SJCRH30 (cell line): Measurements from ENCODE around the gene FBP2. TPM values are rescaled to one million over a fixed set of nuclear protein-coding genes. Genes with fewer than 3 reads are reported as not detected.

Experiments
- DNase-seq, 2 experiments: peaks; one replicate each; pipeline ENCODE4 v3.0.0-alpha.2; 2015 to 2020
- H3K27ac ChIP-seq: fragments of 250-450 bp; sonication (Bioruptor Pico); 2 replicates; pipeline ENCODE4 v1.5.1; 2020; ENCODE audit warnings: mild to moderate bottlenecking, moderate library complexity
- H3K27me3 ChIP-seq: fragments of 250-450 bp; sonication (Bioruptor Pico); 2 replicates; pipeline ENCODE4 v1.5.1; 2020; ENCODE audit warnings: mild to moderate bottlenecking, moderate library complexity
- H3K36me3 ChIP-seq: fragments of 250-450 bp; sonication (Bioruptor Pico); 2 replicates; pipeline ENCODE4 v1.5.1; 2020; ENCODE audit warnings: mild to moderate bottlenecking, moderate library complexity
- H3K4me1 ChIP-seq: fragments of 250-450 bp; sonication (Bioruptor Pico); 2 replicates; pipeline ENCODE4 v1.5.1; 2020; ENCODE audit warnings: mild to moderate bottlenecking, moderate library complexity
- H3K4me3 ChIP-seq: fragments of 250-450 bp; sonication (Bioruptor Pico); 2 replicates; pipeline ENCODE4 v1.5.1; 2020; ENCODE audit warnings: mild to moderate bottlenecking, moderate library complexity
- H3K9me3 ChIP-seq: fragments of 250-450 bp; sonication (Bioruptor Pico); replicated peaks from 2 replicates; pipeline ENCODE4 v1.5.1; 2020; ENCODE audit warnings: mild to moderate bottlenecking, moderate library complexity
- total RNA-seq: library from RNA; depleted of rRNA; stranded (reverse); fragments of >200 nt; shearing (Covaris generic); gene quantifications from 2 replicates; pipeline ENCODE4 v1.2.3, GENCODE V29; 2014; rRNA removed

FBP2 gene
- total RNA-seq, 1 experiment from 2014 or later: not detected

- Histone ChIP-seq H3K36me3 (no peaks in the 10 kb centered on the region), H3K27me3 (no peaks in the 10 kb centered on the region; the same call in 1 of the 2 replicates), H3K27ac (no peak overlapping the region), H3K4me1 (no peaks in the 10 kb centered on the region), H3K4me3 (no peak overlapping the region), H3K9me3 (no peaks in the 10 kb centered on the region)
- DNase-seq: no peak
Observed at GRCh38 chr9:94517254-94517653, 76.4 kb downstream of the FBP2 start.

GRCh38 chr9:94514722-94515121 is 78.9 kb downstream of the FBP2 start:
- Histone ChIP-seq H3K4me1 (no peaks in the 10 kb centered on the region), H3K27me3 (no peaks in the 10 kb centered on the region; the same call in 1 of the 2 replicates), H3K4me3 (no peak overlapping the region), H3K9me3 (no peaks in the 10 kb centered on the region), H3K36me3 (no peaks in the 10 kb centered on the region), H3K27ac (no peak overlapping the region)
- DNase-seq: no peak

DNA sequence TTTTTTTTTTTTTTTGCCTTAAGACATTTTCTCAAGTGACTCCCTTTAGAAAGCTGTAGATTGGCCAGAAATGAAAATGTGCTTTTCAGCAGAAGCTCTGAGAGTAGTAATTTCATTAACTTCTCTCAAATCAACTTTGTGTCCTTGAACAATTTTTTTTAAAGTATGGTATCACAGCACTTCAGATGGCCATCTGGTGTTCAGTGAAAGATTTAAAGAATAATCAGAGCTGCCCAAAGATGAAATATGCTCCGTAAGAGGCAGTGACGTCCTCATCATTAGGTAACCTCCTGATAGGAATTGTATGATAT is 81.7 kb downstream of the FBP2 start:
- no peak for DNase-seq
- Histone ChIP-seq H3K4me3 (no peak overlapping the region), H3K27me3 (no peaks in the 10 kb centered on the region; the same call in 1 of the 2 replicates), H3K27ac (no peak overlapping the region), H3K4me1 (no peaks in the 10 kb centered on the region), H3K9me3 (no peaks in the 10 kb centered on the region), H3K36me3 (no peaks in the 10 kb centered on the region)

DNA sequence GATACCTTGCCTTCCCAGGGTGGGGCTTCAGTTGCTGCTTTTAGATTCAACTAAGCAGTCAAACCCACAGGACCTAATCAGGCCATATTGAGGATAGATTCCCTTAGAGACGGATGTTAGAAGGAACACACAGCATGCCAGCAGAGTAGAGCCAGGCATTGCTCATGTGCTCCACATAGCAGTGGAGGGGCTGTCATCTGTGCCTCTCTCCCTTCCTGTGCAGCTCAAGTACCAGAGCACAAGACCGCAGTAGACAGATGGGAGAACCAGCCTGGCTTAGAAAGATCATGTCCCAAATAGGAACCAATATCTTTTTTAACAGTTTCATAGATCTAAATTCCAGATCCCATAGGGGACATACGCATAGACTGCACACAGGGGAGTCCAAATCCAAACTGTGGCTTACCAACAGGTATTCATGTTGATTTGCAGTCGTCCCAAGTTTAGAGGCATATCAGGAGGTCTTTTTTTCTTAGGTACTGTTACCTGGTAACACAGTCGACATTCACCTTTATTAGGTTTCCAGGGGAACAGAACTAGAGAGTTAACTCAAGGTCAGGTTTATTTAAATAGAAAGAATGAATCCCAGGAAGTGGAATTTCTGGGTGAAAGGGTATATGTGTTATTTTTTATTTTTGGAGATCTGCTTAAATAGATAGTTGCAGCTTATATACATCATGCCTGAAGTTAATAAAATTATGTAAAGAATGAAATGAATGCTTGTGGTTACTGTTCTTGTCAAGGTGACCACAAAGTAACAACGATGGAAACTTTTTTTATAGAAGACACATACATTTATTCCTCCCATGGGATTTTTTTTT is 82.3 kb downstream of the FBP2 start:
- Histone ChIP-seq H3K9me3 (no peaks in the 10 kb centered on the region), H3K27ac (no peak overlapping the region), H3K27me3 (no peaks in the 10 kb centered on the region; the same call in 1 of the 2 replicates), H3K4me1 (no peaks in the 10 kb centered on the region), H3K36me3 (no peaks in the 10 kb centered on the region), H3K4me3 (no peak overlapping the region)
- DNase-seq: peak in 1 of 2 experiments; percentile 7

Other genes with a start within 250 kb of the FBP2 start
- not detected in 2 replicates for gene PCAT7, start 38.7 kb downstream of the FBP2 start, total RNA-seq
- gene FBP1, start 45.7 kb upstream of the FBP2 start, total RNA-seq: not detected in 2 replicates
- 79.5 and 83.2 TPM in 2 replicates for gene AOPEP, start 132.9 kb upstream of the FBP2 start, total RNA-seq